GM12878 (cell line): Measurements from ENCODE around the gene KCNH6.

Experiments used
- CBFB ChIP-seq: IDR thresholded peaks from 2 replicates; pipeline ENCODE4 v1.6.1; 2016; ENCODE audit warnings: antibody characterized with exemption, low read depth
- EP300 ChIP-seq, 2 experiments: fragments of 150-350 bp in 1 of 2; IDR thresholded peaks; 2 replicates each; pipeline ENCODE4 v1.6.1; 2011 to 2012; ENCODE audit warnings: low read depth in 2 of 2, low read length in 2 of 2, borderline replicate concordance in 1 of 2, improper control_type of control experiment in 1 of 2, inconsistent platforms in 1 of 2; ENCODE audit not compliant: control insufficient read depth in 1 of 2
- HDAC6 ChIP-seq: fragments of 200-600 bp; sonication (generic); IDR thresholded peaks from one replicate; pipeline ENCODE4 v1.8.0; 2017; ENCODE audit warnings: antibody characterized with exemption; ENCODE audit not compliant: unreplicated experiment
- POLR2A ChIP-seq: IDR thresholded peaks from 2 replicates; pipeline ENCODE4 v1.6.1; 2011; ENCODE audit warnings: low read depth, mild to moderate bottlenecking, low read length
- POLR2AphosphoS5 ChIP-seq: IDR thresholded peaks from 2 replicates; pipeline ENCODE4 v1.6.1; 2011; ENCODE audit warnings: mild to moderate bottlenecking, low read length, inconsistent platforms
- RAD51 ChIP-seq: fragments of 450-650 bp; IDR thresholded peaks from 2 replicates; pipeline ENCODE4 v1.6.1; 2016; ENCODE audit warnings: moderate library complexity, mild to moderate bottlenecking, inconsistent platforms
- TF ChIP-seq, protein P1 (sequence below), 3 experiments: IDR thresholded peaks in 2 of 3; conservative IDR thresholded peaks in 1 of 3; 2 replicates each; pipeline ENCODE4 v1.5.1; 2011; ENCODE audit warnings: low read depth in 3 of 3, low read length in 3 of 3, mild to moderate bottlenecking in 3 of 3, control low read depth in 2 of 3, moderate library complexity in 2 of 3, inconsistent platforms in 1 of 3, mixed read lengths in 1 of 3; ENCODE audit not compliant: control insufficient read depth in 2 of 3, insufficient read depth in 1 of 3; ENCODE audit errors: extremely low read depth in 1 of 3
- TF ChIP-seq, protein P2 (sequence below): IDR thresholded peaks from 2 replicates; pipeline ENCODE4 v1.6.1; 2012; ENCODE audit warnings: low read depth, low read length, improper control_type of control experiment

DNA sequence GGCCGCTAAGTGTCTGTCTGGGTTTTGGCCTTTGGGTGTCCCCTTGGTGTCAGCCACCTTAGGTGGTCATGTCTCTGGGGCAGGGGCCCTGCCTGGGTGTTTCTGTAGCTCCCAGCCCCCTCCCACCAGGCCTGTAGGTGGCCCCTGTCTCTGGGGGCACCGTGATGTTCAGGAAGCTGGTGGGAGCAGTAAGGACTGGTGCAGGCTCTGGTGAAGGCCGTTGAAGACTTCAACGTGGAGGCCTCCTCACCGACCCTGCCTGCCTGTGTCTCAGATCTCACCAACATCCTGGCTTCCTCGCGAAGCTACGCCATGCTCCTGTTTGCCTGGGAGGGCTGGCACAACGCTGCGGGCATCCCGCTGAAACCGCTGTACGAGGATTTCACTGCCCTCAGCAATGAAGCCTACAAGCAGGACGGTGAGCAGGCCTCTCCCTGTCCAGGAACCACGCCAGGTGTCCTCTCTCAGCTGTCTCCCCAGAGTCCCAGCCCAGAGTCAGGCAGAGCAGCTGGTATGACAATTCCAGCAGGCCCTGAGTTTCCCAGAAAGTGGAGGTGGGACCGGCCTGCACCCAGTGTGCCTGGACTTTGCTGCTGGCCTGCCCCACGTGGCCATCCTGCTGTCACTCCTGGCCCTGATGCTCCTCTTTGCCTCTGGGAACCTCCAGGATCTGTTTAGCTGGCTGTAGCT is 43.5 kb upstream of the KCNH6 start:
- TF ChIP-seq EP300 (IDR thresholded peaks at IDR 0.05; ENCODE audit: borderline replicate concordance in 1 of 2, control insufficient read depth in 1 of 2, low read depth in 2 of 2, low read length in 2 of 2): no peak
- no peak for TF ChIP-seq RAD51
- TF ChIP-seq CBFB: no peak
- TF ChIP-seq, protein P1, sequence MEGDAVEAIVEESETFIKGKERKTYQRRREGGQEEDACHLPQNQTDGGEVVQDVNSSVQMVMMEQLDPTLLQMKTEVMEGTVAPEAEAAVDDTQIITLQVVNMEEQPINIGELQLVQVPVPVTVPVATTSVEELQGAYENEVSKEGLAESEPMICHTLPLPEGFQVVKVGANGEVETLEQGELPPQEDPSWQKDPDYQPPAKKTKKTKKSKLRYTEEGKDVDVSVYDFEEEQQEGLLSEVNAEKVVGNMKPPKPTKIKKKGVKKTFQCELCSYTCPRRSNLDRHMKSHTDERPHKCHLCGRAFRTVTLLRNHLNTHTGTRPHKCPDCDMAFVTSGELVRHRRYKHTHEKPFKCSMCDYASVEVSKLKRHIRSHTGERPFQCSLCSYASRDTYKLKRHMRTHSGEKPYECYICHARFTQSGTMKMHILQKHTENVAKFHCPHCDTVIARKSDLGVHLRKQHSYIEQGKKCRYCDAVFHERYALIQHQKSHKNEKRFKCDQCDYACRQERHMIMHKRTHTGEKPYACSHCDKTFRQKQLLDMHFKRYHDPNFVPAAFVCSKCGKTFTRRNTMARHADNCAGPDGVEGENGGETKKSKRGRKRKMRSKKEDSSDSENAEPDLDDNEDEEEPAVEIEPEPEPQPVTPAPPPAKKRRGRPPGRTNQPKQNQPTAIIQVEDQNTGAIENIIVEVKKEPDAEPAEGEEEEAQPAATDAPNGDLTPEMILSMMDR (IDR thresholded peaks at IDR 0.05 in 2 of 3, conservative IDR thresholded peaks at IDR 0.05 in 1 of 3; ENCODE audit: control insufficient read depth in 2 of 3, extremely low read depth in 1 of 3, insufficient read depth in 1 of 3, low read depth in 3 of 3, low read length in 3 of 3): no peak
- TF ChIP-seq, protein P2, sequence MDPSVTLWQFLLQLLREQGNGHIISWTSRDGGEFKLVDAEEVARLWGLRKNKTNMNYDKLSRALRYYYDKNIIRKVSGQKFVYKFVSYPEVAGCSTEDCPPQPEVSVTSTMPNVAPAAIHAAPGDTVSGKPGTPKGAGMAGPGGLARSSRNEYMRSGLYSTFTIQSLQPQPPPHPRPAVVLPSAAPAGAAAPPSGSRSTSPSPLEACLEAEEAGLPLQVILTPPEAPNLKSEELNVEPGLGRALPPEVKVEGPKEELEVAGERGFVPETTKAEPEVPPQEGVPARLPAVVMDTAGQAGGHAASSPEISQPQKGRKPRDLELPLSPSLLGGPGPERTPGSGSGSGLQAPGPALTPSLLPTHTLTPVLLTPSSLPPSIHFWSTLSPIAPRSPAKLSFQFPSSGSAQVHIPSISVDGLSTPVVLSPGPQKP: no peak
- TF ChIP-seq POLR2AphosphoS5: no peak
- TF ChIP-seq HDAC6: no peak
- TF ChIP-seq POLR2A: no peak
